ENCODE results near the gene BCL6. TPM values are rescaled to one million over a fixed set of nuclear protein-coding genes. Genes with fewer than 3 reads are reported as not detected.

Gene BCL6
- total and polyA plus RNA-seq, 10 of the 15 experiments (the other 5 are each of a cell fraction or from before 2014, with no cell fraction given) = 0.04 to 0.85 (median 0.15) TPM

DNA sequence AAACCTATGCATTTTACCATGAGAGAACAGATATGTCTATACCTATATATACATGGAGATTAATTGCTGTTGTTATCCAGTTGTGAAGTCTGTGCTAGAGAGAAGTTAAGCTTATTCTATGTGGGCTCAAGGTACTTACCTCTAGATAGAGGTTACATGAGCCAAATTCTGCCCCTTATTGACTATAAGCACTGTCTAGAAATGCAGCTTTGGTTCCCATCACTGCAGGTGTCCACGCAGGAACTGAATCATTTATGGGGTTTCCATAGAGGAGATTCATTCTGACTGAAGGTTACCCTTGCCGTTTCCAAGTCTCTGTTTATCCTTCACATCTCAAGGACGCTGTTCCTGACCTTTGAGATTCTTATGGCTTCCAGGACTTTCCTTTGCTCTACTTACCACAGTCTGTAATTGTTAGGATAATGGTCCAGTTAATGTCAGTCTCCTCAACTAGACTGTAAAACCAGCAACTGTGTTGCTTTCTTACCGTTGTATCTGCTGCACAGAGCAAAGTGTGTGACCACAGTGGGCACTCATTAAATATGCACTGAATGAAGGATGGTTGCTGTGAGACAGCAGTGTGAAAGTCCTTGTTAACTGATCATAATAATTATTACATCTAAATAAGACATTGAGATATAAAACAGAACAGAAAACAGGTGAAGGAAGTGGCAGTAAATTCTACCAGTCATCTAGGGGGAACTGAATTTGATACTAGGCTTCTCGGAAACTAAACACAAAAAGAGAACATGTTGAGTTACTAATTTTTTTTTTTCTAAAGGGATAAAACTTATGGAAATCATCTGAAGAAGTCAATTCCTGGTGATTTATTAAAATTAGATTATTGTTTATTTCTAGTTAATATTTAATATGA is 44.0 kb upstream of the BCL6 start (continued):
- TF ChIP-seq, protein P1, sequence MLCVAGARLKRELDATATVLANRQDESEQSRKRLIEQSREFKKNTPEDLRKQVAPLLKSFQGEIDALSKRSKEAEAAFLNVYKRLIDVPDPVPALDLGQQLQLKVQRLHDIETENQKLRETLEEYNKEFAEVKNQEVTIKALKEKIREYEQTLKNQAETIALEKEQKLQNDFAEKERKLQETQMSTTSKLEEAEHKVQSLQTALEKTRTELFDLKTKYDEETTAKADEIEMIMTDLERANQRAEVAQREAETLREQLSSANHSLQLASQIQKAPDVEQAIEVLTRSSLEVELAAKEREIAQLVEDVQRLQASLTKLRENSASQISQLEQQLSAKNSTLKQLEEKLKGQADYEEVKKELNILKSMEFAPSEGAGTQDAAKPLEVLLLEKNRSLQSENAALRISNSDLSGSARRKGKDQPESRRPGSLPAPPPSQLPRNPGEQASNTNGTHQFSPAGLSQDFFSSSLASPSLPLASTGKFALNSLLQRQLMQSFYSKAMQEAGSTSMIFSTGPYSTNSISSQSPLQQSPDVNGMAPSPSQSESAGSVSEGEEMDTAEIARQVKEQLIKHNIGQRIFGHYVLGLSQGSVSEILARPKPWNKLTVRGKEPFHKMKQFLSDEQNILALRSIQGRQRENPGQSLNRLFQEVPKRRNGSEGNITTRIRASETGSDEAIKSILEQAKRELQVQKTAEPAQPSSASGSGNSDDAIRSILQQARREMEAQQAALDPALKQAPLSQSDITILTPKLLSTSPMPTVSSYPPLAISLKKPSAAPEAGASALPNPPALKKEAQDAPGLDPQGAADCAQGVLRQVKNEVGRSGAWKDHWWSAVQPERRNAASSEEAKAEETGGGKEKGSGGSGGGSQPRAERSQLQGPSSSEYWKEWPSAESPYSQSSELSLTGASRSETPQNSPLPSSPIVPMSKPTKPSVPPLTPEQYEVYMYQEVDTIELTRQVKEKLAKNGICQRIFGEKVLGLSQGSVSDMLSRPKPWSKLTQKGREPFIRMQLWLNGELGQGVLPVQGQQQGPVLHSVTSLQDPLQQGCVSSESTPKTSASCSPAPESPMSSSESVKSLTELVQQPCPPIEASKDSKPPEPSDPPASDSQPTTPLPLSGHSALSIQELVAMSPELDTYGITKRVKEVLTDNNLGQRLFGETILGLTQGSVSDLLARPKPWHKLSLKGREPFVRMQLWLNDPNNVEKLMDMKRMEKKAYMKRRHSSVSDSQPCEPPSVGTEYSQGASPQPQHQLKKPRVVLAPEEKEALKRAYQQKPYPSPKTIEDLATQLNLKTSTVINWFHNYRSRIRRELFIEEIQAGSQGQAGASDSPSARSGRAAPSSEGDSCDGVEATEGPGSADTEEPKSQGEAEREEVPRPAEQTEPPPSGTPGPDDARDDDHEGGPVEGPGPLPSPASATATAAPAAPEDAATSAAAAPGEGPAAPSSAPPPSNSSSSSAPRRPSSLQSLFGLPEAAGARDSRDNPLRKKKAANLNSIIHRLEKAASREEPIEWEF (IDR thresholded peaks at IDR 0.05; ENCODE audit: insufficient replicate concordance, low read depth, low read length) = no peak

DNA sequence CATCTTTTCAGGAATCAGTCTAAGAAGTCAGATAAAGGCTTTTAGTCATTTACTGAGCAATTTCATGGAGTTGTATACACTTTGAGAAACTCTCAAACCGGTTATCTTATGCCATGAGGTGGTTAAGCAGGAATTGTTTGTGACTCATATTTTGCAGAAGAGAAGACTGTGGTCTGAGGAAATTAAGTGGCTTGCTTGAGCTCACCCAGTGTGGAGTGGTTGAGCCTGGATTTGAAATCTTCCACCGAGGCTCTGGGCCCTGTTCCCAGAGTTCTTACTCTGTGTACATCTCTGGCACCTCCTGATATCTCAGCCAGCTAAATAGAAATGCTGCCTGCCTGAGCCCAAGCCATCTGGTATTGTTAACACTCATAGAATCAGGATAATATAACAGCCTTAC is 37.8 kb upstream of the BCL6 start:
- TF ChIP-seq, protein P2, sequence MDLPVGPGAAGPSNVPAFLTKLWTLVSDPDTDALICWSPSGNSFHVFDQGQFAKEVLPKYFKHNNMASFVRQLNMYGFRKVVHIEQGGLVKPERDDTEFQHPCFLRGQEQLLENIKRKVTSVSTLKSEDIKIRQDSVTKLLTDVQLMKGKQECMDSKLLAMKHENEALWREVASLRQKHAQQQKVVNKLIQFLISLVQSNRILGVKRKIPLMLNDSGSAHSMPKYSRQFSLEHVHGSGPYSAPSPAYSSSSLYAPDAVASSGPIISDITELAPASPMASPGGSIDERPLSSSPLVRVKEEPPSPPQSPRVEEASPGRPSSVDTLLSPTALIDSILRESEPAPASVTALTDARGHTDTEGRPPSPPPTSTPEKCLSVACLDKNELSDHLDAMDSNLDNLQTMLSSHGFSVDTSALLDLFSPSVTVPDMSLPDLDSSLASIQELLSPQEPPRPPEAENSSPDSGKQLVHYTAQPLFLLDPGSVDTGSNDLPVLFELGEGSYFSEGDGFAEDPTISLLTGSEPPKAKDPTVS (IDR thresholded peaks at IDR 0.05; ENCODE audit: low read depth, low read length) = no peak
- no peak for TF ChIP-seq ZZZ3 (IDR thresholded peaks at IDR 0.05; ENCODE audit: control insufficient read depth, insufficient read length, low read depth)
- TF ChIP-seq CREB1 (IDR thresholded peaks at IDR 0.05; ENCODE audit: low read depth) = no peak
- TF ChIP-seq ETV6 (conservative IDR thresholded peaks at IDR 0.05 in 1 of 2, IDR thresholded peaks at IDR 0.05 in 1 of 2; ENCODE audit: borderline replicate concordance in 1 of 2, low read depth in 1 of 2) = no peak
- CTCF ChIA-PET = no interaction called here
- no peaks in the 10 kb centered on the region; the same call in 1 of the 2 replicates for H4K20me1 ChIP-seq (ENCODE audit: control insufficient read depth, insufficient read depth)
- SMC1A ChIA-PET (ENCODE audit: uncharacterized antibody, unreplicated experiment) = interaction anchor here (0.9 to 1.5 kb wide), 3 partner anchors 17 to 34 kb away, joined by 3 to 6 read pairs (median 4); no protein-coding TSS in a partner anchor
- H3K4me1 ChIP-seq (ENCODE audit: control insufficient read depth, insufficient read depth, low read length) = 0 out of 2 replicates have a peak, but pooled peaks cover under 1% of the 10 kb centered on the region
- H3K27me3 ChIP-seq (replicated peaks in 1 of 2; ENCODE audit: control insufficient read depth in 2 of 2, insufficient read depth in 2 of 2, low read length in 1 of 2) = peaks cover 0 to 2% of the 10 kb centered on the region in 2 experiments; a peak in 2 of 4 replicates
- in situ Hi-C loops (cut with MboI) = no loop called here
- no peak overlapping the region for H3K4me2 ChIP-seq (ENCODE audit: control insufficient read depth, insufficient read depth)
- intact Hi-C loops (cut with micrococcal nuclease; ENCODE audit: unreplicated experiment) = no loop called here
- no peaks in the 10 kb centered on the region for H3K79me2 ChIP-seq (ENCODE audit: control insufficient read depth, insufficient read depth, low read length)
- RAD21 ChIA-PET (ENCODE audit: unreplicated experiment) = no interaction called here
- H3K36me3 ChIP-seq (ENCODE audit: control insufficient read depth in 2 of 2, insufficient read depth in 2 of 2, low read length in 1 of 2) = no peaks in the 10 kb centered on the region
- 0% methylated on average over 2 of the region's 2 CpGs for WGBS (ENCODE audit: insufficient coverage, insufficient replicate concordance, low lambda C conversion rate, missing lambda C conversion rate)
- no peak for ATAC-seq
- no peak overlapping the region for H3K27ac ChIP-seq (ENCODE audit: control insufficient read depth, insufficient read depth)
- no peak overlapping the region for H3K4me3 ChIP-seq
- H2AFZ ChIP-seq (ENCODE audit: control insufficient read depth, low read depth, low read length) = no peak overlapping the region
- H3K9ac ChIP-seq (ENCODE audit: control insufficient read depth, insufficient read depth, low read length) = no peak overlapping the region
- no peak for DNase-seq (ENCODE audit: low read depth, low spot score)
- POLR2A ChIA-PET = no interaction called here
- no TSS peak for BruUV-seq (replicated peaks)
- H3K9me3 ChIP-seq (replicated peaks; ENCODE audit: control insufficient read depth, insufficient read depth, low read length) = no peaks in the 10 kb centered on the region
- FAIRE-seq = no peak
